HG03521 (cell line): ENCODE data around the gene SPEM3.
A peak's percentile ranks its signal among the peaks of the same experiment; 100 is the strongest.

Experiments used
- ATAC-seq: cut with Tn5 transposase; IDR thresholded peaks from one replicate; pipeline ENCODE4 v1.9.1; 2021; ENCODE audit warnings: mild to moderate bottlenecking, moderate library complexity; ENCODE audit not compliant: unreplicated experiment

The SPEM3 gene

DNA sequence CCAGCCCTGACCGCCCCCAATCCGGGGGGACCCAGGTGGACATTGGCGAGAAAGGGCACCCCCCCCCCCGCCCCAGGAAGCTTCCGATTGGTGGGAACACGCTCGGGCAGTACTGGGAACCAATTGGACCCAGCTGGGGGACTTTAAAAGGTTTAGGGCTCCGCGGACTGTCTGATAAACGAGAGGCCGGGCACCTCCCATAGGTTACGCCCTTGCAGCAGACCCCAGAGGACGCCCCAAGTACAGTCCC lies 25.0 kb upstream of the SPEM3 start:
- no peak for ATAC-seq

DNA sequence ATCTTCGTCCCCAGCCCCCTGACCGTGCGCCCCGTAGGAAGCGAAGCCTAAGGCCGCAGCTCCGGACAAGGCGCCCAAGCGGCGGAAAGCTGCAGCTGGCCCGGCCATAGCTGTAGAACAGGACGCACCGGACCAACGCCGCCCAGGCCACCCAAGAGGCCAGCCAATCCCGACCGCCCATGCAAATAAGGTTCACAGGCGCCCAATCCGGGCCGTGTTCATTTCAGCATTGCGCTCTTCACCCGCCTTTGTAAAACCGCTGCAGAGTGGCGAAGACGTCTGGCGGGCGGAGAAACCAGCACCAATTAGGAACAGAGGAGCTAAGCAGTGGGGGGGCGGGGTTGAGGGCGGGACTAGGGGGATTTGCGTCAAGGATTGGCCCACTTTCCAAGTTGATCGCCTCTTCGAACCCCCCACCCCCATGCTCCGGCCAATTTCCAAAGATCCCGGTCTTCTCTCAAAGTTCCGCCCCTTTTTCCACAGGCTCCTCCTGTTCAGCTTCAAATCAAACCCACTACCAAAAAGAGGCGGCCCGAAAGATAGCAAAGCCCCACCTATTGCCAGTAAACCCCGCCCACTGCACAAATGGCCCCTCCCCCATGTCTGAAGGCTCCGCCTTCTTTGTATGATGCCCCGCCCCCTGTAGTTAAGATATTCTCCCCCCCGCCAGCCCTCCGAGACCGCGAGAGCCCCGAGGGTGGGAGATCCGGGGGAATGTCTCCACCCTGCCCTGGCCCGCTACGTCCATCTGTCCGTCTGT lies 24.5 kb upstream of the SPEM3 start, which contains the start of gene TMEM256:
TMEM256 (minus strand) TSS at position 121 of the 760 bp plus-strand sequence; CDS start at position 108, 13 bp downstream.
- ATAC-seq, result peak; percentile 98

DNA sequence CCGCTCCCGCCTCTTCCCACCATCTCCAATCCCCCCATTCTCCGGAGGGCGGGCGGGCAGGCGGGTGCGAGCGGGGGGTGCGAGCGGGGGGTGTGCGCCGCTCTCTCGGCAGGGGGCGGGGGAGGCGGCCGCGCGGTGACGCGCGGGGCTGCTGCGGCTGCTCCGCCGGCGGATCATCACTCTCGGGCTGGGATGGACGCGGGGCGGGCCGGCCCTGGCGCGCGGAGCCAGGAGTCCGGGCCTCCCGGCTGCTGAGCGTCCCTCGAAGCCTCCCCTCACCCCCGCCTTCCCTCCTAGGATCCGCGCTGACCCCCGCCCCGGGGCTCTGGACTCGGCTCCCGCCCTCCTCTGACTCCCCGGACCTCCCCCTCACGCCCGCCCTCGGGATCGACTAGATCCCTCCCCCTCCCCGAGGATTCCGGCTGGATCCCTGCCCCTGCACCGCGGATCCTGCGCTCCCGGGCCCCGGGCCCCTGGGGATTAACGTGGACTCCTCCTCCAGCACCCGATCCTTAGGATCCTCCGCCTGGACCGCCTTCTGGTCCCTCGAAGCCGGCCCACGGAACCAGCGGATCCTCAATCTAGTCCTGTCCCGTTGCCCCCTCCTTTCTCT lies 23.8 kb upstream of the SPEM3 start:
- peak; percentile 6 for ATAC-seq

DNA sequence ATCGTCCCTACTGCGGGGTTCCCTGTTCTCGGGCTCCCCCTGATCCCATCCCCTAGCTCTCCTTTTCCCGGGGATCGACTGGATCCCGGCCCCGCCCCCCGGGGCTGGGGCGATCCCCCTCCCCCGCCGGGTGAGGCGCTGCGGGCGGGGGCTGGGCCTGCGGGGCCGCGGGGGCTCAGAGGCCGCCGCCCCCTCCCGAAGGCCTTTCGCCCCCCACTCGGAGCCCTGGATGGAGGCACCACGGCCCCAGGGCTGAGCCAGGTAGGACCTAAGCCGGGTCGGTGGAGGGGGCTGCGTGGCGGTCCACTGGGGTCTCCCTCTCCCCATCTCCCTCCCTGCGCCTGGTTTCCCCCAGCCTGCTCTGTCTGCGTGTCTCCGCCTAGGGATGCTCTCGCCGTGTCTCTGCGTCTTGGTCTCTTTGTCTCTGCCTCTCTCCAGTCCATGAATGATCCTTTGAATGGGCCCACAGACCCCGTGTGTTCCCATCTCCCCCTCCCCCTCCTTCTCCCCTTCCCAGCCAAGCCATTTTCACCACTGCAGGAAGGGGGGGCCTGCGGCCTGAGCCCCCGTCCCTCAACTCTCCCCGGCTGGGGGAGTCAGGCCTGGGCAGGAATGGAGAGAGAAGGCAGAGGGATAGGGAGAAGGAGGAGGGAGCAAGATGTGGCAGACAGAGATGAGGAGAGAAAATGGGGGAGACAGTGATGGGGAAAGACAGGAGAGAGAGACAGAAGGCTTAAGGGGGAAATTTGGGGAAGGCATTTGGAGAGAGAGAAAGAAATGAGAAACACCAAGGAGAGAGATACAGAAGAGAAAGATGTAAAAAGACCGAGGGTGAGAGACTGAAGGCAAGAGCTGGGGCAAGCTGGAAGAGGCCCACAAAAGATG lies 23.1 kb upstream of the SPEM3 start:
- ATAC-seq, result no peak

DNA sequence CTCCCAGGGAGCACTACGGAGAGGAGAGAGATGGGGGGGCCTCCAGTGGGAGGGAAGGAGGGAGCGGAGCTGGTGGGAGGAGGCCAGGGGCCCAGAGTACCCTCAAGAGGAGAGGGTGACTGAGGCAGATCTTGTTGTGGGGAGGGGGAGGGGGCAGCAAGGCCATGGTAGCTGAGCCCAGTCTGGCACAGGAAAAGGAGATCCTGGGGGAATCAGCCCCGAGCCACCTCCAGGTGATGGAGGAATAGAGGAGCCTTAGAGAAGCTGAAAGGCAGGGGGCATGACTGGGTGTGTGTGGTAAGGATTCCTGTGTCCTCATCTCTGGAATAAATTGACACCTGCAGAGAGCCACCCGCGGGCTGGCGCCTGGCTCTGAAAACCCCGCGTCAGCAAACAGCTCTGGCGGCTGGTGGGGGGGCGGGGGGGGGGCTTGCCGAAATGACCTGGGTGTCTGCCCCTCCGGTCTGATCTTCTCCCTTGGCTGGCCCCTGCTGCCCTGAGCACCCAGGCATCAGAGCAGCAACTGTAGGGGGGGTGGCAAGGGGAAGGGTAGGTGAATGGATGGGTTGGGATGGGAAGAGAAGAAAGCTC lies 22.3 kb upstream of the SPEM3 start:
- ATAC-seq, result no peak

DNA sequence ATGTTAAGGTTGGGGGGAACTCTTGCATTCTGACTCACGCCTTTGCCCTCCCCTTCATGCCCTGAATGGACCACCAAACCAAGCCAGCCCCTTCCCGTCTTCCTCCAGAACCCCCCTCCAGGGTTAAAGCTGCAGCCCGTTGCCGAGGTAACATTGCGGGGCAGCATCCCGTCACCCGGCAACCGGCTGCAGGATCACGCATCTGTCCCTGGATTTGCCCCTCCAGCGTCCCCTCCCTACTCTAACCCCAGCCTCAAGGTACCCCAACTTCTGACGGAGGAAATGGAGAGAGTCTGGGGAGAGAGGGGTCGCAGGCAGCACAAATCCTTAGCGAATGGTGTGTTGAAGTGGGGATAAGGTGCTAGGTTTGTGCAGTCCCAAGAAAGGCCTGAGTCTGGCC lies 21.6 kb upstream of the SPEM3 start:
- no peak for ATAC-seq

DNA sequence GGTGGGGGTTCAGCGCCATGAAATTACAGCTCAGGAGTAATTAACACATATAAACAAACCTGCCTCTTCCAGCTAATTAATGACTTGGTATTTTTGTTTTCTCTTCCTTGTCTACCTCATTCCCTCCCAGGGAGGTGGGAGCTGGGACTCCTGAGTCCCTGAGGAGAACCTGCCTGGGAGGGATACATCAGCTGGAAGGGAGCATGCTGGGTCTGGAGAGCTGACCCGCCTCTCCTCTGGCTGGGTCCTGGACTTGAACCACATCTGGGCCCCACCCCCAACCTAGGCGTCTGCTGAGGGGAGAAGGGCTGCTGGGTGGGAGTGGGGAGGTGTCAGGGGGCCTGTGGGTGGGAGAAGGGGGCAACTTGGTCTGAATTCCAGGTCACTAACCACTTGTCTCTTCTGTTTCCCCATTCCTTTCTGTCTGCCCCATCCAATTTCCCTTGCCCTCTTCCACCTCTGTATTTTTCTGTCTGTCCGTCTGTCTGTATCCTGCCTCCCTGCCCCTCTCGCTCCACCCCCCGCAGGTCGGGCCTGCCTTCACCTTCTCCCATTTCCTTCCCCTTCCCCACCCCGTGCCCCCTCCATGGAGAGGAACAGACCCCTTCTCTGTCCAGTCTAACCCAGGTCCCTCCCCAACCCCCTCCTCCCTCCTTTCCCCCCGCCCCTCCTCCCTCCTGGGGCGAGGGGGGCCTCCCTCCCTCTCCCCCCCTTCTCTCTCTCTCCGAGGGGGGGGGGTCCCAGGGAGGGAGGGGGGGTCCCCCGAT lies 21.0 kb upstream of the SPEM3 start, which contains the start of gene NLGN2:
NLGN2 (plus strand) TSS at position 361 of the 767 bp plus-strand sequence. CDS start 411 bp downstream, outside the sequence.
- no peak for ATAC-seq

DNA sequence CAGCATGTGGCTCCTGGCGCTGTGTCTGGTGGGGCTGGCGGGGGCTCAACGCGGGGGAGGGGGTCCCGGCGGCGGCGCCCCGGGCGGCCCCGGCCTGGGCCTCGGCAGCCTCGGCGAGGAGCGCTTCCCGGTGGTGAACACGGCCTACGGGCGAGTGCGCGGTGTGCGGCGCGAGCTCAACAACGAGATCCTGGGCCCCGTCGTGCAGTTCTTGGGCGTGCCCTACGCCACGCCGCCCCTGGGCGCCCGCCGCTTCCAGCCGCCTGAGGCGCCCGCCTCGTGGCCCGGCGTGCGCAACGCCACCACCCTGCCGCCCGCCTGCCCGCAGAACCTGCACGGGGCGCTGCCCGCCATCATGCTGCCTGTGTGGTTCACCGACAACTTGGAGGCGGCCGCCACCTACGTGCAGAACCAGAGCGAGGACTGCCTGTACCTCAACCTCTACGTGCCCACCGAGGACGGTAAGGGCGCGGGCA lies 20.4 kb upstream of the SPEM3 start:
- no peak for ATAC-seq

DNA sequence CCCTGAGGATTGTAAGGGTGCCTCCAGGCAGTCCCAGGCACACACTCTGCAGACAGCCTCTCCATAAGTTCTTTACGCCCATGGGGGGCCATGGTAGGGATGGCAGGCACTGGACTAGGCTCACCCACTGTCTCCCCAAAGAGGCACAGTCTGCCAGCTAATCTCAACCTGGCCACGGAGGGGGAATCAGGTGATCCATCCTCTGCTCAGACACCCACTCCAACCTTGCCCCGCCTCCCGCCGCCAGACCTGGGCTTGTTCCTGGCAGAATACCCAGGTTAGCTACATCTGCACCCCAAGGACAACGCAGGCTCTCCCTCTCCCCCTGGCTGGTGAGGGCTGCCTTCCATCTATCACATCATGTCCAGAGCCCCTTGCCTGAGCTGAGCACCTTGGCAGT lies 19.8 kb upstream of the SPEM3 start:
- ATAC-seq, result no peak

DNA sequence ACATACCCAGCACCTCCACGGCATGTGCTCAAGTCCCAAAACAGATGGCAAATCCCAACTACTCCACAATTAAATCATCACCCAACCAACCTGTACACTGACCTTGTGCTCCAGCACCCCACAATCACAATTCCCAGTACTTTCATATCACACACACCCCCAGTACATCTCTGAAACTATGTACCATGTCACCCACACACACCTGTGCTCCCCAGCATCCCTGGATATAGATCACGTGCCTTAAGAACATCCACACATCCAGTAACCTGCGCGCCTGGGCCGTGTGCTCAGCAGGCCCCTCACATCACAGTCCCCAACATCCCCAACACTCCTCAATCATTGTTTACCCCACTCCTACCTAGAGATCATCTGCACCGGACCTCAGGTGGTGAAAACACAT lies 18.9 kb upstream of the SPEM3 start:
- no peak for ATAC-seq

DNA sequence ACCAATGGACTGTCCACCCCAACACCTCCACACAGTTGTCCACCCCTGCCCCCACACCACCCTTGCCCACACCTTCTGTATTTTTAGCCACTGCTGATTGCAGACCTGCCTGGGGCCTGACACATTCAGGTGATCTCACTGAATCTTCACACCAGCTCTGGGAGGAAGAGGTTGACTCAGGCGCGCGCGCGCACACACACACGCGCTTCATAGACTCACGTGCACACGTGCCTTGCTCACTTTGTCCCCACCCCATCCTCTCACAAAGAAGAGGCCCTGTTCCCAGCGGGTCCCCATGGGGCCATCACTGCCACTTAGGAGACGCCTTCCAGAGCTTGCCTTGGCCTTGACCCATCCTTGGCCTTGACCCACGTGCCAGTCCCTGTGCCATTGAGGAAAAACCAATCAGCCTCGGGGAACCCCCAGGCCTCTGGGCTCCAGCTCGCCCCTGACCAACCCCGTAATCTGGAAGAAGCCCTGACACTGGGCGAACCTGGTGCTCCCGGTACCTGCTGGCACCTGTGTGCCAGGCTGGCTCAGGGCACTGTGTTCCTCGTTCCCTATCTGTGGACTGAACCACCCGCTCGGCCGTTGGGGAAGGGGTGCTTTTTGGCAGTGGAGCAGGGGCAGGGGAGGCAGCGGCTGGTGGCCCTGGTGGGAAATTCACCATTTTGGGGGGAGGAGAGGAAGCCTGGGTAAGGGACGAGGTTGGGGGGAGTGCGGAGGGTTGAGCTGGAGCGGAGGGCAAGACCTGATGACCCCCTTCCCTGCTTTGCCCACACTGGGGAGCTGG lies 17.8 kb upstream of the SPEM3 start:
- no peak for ATAC-seq

DNA sequence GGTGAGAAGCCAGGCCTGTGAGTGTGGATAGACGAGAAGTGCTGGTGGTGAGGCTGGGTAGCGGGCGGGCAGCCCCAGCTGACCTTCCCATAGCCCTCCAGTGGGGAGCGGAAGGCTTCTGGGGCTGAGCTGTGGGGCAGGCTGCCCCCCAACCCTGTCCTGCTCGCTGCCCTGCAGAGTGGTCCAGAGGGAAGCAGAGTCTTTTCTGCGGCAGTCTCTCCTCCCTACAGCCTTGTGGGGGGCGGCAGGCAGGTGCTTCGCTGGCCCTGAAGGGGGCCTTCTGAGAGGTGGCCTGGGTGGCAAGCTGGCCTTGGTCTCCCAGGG lies 17.3 kb upstream of the SPEM3 start:
- no peak for ATAC-seq

DNA sequence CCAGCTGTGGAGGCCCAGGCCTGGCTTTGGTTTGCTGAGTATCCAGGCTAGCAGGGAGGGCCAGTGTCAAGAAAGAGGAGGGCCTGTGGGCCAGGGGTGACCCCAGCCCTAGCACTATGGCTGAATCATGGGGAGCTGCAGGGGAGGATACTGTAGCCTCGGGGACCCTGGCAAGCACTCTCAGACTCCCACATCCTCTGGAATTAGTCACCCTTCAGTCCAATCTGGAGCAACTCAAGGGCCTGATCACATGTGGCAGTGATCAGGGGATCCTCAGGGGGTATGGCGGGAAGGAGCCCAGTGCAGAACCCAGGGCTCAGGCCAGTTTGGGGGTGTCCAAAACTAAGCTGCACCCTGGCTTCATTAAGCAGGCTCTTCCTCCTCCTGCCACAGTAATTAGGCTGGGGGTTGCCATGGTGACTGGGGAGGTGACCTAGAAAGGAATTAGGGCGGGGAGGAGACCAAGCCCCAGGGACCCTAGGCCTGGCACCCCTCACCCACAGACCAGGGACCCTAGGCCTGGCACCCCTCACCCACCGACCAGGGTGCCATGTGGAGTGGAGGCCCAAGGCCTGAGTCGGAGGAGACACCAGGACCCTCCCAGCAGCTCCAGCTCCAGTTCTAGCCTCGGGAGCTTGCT lies 15.2 kb upstream of the SPEM3 start:
- no peak for ATAC-seq

DNA sequence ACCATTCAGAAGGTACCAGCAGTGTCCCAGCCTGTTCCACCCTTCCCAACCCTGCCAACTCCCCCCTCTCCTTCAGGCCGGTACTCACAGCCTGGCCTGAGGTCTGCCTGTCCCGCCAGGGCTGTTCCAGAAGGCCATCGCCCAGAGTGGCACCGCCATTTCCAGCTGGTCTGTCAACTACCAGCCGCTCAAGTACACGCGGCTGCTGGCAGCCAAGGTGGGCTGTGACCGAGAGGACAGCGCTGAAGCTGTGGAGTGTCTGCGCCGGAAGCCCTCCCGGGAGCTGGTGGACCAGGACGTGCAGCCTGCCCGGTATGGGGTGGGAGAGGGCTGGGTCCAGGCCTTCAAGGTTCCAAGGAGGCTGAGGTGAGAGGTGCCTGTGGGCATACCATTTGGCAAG lies 13.8 kb upstream of the SPEM3 start:
- ATAC-seq, result no peak

DNA sequence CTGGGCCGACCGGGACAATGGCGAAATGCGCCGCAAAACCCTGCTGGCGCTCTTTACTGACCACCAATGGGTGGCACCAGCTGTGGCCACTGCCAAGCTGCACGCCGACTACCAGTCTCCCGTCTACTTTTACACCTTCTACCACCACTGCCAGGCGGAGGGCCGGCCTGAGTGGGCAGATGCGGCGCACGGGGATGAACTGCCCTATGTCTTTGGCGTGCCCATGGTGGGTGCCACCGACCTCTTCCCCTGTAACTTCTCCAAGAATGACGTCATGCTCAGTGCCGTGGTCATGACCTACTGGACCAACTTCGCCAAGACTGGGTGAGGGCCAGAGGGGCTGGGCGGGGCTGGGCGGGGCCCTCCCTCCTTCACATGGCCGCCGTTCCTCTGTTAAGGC lies 12.9 kb upstream of the SPEM3 start:
- ATAC-seq, result no peak

DNA sequence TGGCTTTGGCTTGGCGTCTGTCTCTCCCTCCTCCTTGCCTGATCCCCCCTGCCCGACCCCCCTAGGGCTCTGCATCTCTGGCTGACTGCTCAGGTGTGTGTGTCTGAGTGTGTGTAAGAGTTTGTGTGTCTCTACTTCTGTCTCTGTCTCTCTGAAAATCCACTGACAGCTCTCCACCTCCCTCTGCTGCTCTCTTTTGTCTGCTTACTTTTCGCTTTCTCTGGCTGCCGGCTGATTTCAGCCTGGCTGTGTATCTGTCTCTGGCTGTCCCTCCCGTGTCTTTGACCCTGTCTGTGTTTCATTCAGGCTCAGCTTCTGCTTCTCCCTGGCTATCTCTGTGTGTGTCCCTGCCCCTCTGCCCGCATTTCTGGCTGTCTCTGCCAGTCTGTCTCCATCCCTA lies 12.3 kb upstream of the SPEM3 start:
- no peak for ATAC-seq

DNA sequence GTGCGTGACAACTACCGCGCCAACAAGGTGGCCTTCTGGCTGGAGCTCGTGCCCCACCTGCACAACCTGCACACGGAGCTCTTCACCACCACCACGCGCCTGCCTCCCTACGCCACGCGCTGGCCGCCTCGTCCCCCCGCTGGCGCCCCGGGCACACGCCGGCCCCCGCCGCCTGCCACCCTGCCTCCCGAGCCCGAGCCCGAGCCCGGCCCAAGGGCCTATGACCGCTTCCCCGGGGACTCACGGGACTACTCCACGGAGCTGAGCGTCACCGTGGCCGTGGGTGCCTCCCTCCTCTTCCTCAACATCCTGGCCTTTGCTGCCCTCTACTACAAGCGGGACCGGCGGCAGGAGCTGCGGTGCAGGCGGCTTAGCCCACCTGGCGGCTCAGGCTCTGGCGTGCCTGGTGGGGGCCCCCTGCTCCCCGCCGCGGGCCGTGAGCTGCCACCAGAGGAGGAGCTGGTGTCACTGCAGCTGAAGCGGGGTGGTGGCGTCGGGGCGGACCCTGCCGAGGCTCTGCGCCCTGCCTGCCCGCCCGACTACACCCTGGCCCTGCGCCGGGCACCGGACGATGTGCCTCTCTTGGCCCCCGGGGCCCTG lies 11.5 kb upstream of the SPEM3 start:
- no peak for ATAC-seq

DNA sequence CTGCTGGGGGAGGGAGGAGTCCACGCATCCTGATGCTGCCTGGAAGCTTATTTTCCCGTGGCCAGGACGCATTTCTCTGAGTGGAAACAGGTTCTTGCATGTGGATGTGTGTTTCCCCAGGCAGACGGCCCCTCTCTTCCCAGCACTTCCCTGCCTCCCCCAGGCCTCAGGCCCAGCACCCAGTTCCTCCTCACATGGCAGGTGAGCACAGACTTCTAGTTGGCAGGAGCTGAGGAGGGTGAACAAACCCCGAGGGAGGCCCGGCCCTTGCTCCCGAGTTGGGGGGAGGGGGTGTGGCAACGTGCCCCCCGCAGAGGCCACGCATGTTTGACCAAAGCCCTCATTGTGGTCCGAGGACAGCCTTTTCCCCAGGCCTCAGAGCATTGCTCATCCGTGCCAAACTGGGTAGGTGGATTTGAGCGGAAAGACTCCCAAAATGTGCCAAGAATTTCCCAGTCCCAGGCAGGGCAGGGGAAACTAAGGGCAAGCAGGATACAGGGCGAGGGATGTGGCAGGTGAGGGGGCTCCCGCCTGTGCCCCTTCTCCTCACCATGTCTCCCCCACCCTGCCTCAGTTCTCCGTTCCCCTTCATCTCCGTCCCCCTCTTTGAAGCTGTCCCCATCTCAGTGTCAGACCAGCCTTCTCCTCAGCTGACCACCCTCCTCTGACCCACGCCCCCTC lies 10.0 kb upstream of the SPEM3 start:
- no peak for ATAC-seq
